GM08714 (cell line): Measurements from ENCODE around the gene RHOH.
"Not testable (repeated sequence)": the region's sequence is repeated elsewhere in the genome, so short reads cannot be mapped to it uniquely, and the experiment has no call there.

Source experiments
- H3K4me3 ChIP-seq: fragments of 200-500 bp; sonication (Bioruptor generic); 2 replicates; pipeline ENCODE4 v1.5.1; 2014; ENCODE audit warnings: mild to moderate bottlenecking, low read length, inconsistent platforms
- ZNF274 ChIP-seq: IDR thresholded peaks from 2 replicates; pipeline ENCODE4 v1.6.1; 2012; ENCODE audit warnings: mild to moderate bottlenecking, low read depth, low read length

RHOH gene

DNA sequence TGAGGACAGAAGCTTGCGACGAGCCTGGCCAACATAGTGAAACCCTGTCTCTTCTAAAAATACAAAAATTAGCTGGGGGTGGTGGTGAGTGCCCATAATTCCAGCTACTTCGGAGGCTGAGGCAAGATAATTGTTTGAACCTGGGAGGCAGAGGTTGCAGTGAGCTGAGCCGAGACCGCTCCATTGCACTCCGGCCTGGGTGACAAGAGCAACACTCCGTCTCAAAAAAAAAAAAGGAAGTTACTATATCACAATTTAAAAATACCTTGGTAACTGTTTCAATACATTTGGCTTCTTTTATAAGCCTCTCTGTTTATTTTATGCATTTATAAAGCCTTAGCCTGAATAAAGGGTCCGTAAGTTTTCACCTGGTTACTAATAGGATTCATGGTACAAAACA is 91.7 kb downstream of the RHOH start:
- no peak overlapping the region for H3K4me3 ChIP-seq
- no peak for TF ChIP-seq ZNF274

DNA sequence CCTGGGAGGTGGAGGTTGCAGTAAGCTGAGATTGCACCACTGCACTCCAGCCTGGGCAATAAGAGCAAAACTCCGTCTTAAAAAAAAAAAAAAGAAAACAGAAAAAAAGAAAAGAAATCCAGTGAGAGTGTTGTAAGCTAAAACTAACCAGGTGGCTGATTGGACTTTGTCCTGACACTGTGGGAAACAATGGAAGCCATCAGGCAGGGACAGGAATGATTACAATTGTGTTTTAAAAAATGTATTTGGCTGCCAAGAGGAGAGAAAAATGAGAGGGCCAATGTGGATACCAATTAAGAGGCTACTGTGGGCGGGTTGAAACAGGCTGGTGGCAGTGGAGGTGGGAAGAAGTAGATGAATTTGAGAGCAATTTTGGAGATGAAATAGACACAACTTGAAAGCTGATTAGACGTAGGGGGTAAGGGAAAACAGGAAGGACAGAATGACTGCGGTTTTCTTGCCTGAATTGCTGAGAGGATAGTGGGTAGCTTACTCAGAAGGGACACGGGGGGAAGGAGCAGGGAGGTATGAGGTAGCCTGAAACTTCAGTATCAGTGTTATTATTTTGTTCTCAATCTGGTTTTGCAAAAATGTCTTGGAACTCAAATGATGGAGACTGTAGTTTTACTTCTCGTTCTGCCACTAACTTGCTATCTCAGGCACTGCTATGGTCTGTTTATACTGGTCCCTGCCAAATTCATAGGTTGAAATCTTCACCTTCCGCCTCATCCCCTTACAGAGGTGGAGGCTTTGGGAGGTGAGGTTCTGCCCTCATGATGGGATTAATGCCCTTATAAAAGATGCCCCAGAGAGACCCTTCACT is 92.7 kb downstream of the RHOH start:
- no peak overlapping the region for H3K4me3 ChIP-seq
- TF ChIP-seq ZNF274: no peak

GRCh38 chr4:40290611-40291186 is 93.9 kb downstream of the RHOH start:
- not testable (repeated sequence) for H3K4me3 ChIP-seq

DNA sequence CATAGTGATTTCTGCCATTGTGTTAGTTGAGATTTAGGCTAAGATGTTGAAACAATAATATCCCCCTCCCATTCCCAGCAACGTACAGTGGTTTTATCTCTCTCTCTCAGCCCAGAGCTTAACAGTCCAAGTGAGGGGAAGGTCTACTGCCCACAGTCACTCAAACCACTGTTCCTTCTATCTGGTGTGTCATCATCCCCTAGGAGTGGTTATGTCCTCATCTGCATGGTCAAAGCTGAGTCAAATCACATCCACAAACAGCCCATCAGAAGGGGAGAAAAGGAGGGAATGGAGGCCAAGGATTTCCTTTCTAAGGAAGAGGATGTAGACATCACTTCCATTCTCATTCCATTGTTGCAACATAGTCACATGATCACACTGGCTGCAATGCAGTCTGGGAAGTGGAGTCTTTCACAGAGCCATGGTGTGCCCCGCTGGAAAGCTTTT is 95.5 kb downstream of the RHOH start:
- no peak for TF ChIP-seq ZNF274
- no peak overlapping the region for H3K4me3 ChIP-seq

GRCh38 chr4:40294339-40294738 is 97.5 kb downstream of the RHOH start:
- TF ChIP-seq ZNF274: no peak
- H3K4me3 ChIP-seq: no peak overlapping the region

DNA sequence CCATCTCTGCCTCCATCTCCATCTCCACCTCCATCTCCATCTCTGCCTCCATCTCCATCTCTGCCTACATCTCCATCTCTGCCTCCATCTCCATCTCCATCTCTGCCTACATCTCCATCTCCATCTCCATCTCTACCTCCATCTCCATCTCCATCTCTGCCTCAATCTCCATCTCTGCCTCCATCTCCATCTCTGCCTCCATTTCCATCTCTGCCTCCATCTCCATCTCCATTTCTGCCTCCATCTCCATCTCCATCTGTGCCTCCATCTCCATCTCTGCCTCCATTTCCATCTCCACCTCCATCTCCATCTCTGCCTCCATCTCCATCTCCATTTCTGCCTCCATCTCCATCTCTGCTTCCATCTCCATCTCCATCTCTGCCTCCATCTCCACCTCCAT is 98.2 kb downstream of the RHOH start:
- not testable (repeated sequence) for H3K4me3 ChIP-seq

- no peak for TF ChIP-seq ZNF274
Observed at GRCh38 chr4:40295572-40295971, 98.7 kb downstream of the RHOH start.

More at GRCh38 chr4:40295572-40295971, 98.7 kb downstream of the RHOH start:
- no peak overlapping the region for H3K4me3 ChIP-seq
